Memory B cell (primary cell): ENCODE results near the gene PLEKHA4.
A peak's percentile ranks its signal among the peaks of the same experiment; 100 is the strongest.

Experiments used
- ATAC-seq: fragments of 150-1000 bp; cut with Tn5 transposase; 2 replicates; pipeline ENCODE4 v1.10.0; 2021; ENCODE audit warnings: low read depth, mild to moderate bottlenecking, moderate library complexity
- DNase-seq, 2 donors: peaks; one replicate each; pipeline ENCODE4 v3.0.0; 2022; ENCODE audit warnings: low spot score in 2 of 2
- H3K27ac Mint-ChIP-seq: one replicate; pipeline ENCODE4 v1.8.0; 2022; ENCODE audit warnings: mild to moderate bottlenecking, moderate library complexity, mixed read lengths
- H3K27me3 Mint-ChIP-seq: one replicate; pipeline ENCODE4 v1.8.0; 2022; ENCODE audit warnings: mixed read lengths
- H3K36me3 Mint-ChIP-seq: one replicate; pipeline ENCODE4 v1.8.0; 2022; ENCODE audit warnings: mild to moderate bottlenecking, mixed read lengths
- H3K4me1 Mint-ChIP-seq: one replicate; pipeline ENCODE4 v1.8.0; 2022; ENCODE audit warnings: mixed read lengths
- H3K4me3 Mint-ChIP-seq: one replicate; pipeline ENCODE4 v1.8.0; 2022; ENCODE audit warnings: mild to moderate bottlenecking, moderate library complexity, mixed read lengths
- H3K9me3 Mint-ChIP-seq: one replicate; pipeline ENCODE4 v1.8.0; 2022; ENCODE audit warnings: mixed read lengths

Gene PLEKHA4

GRCh38 chr19:48818234-48818820 is 50.1 kb downstream of the PLEKHA4 start:
- no peak overlapping the region for H3K4me3 Mint-ChIP-seq
- DNase-seq (no peak), ATAC-seq (no peak)
- H3K9me3 Mint-ChIP-seq, result no peaks in the 10 kb centered on the region
- H3K4me1 Mint-ChIP-seq, result peaks cover 3% of the 10 kb centered on the region
- H3K27me3 Mint-ChIP-seq, result no peaks in the 10 kb centered on the region
- no peak overlapping the region for H3K27ac Mint-ChIP-seq
- H3K36me3 Mint-ChIP-seq, result no peaks in the 10 kb centered on the region

- ATAC-seq (no peak), DNase-seq (no peak)
- Mint-ChIP-seq H3K4me3 (no peak overlapping the region), H3K27me3 (no peaks in the 10 kb centered on the region), H3K4me1 (peaks cover 3% of the 10 kb centered on the region), H3K9me3 (no peaks in the 10 kb centered on the region), H3K36me3 (no peaks in the 10 kb centered on the region), H3K27ac (peak overlapping the region; percentile 49)
Observed at GRCh38 chr19:48817585-48818124, 50.8 kb downstream of the PLEKHA4 start.

GRCh38 chr19:48815870-48816501 is 52.4 kb downstream of the PLEKHA4 start:
- peak overlapping the region; percentile 83 for H3K27ac Mint-ChIP-seq
- ATAC-seq (peak; percentile 49), DNase-seq (no peak)
- peaks cover 9% of the 10 kb centered on the region for H3K4me1 Mint-ChIP-seq
- no peak overlapping the region for H3K4me3 Mint-ChIP-seq
- H3K27me3 Mint-ChIP-seq, result no peaks in the 10 kb centered on the region
- H3K36me3 Mint-ChIP-seq, result no peaks in the 10 kb centered on the region
- no peaks in the 10 kb centered on the region for H3K9me3 Mint-ChIP-seq

- no peak for DNase-seq
Observed at GRCh38 chr19:48814895-48815294, 53.5 kb downstream of the PLEKHA4 start.

GRCh38 chr19:48813123-48813913 is 55.1 kb downstream of the PLEKHA4 start:
- H3K4me1 Mint-ChIP-seq, result peaks cover 24% of the 10 kb centered on the region
- DNase-seq, result no peak
- no peak for ATAC-seq
- no peaks in the 10 kb centered on the region for H3K9me3 Mint-ChIP-seq
- no peaks in the 10 kb centered on the region for H3K36me3 Mint-ChIP-seq
- H3K27me3 Mint-ChIP-seq, result no peaks in the 10 kb centered on the region
- H3K4me3 Mint-ChIP-seq, result no peak overlapping the region
- H3K27ac Mint-ChIP-seq, result no peak overlapping the region

More at GRCh38 chr19:48814895-48815294, 53.5 kb downstream of the PLEKHA4 start:
- Mint-ChIP-seq H3K9me3 (no peaks in the 10 kb centered on the region), H3K4me3 (no peak overlapping the region), H3K27ac (peak overlapping the region; percentile 6), H3K27me3 (no peaks in the 10 kb centered on the region), H3K4me1 (peaks cover 17% of the 10 kb centered on the region), H3K36me3 (no peaks in the 10 kb centered on the region)
- no peak for ATAC-seq

- no peaks in the 10 kb centered on the region for H3K36me3 Mint-ChIP-seq
- no peaks in the 10 kb centered on the region for H3K9me3 Mint-ChIP-seq
- DNase-seq (peak; percentile 61 to 62), ATAC-seq (peak; percentile 70)
- H3K4me3 Mint-ChIP-seq, result peak overlapping the region; percentile 85
- no peaks in the 10 kb centered on the region for H3K27me3 Mint-ChIP-seq
- H3K27ac Mint-ChIP-seq, result peak overlapping the region; percentile 72
- peaks cover 27% of the 10 kb centered on the region for H3K4me1 Mint-ChIP-seq
Observed at GRCh38 chr19:48812094-48812929, 56.1 kb downstream of the PLEKHA4 start.

GRCh38 chr19:48810151-48810550 is 58.3 kb downstream of the PLEKHA4 start:
- Mint-ChIP-seq H3K27ac (peak overlapping the region; percentile 93), H3K36me3 (no peaks in the 10 kb centered on the region), H3K4me3 (peak overlapping the region; percentile 91)

GRCh38 chr19:48807590-48808308 is 60.7 kb downstream of the PLEKHA4 start:
- Mint-ChIP-seq H3K36me3 (peaks cover 2% of the 10 kb centered on the region), H3K27ac (no peak overlapping the region), H3K4me3 (no peak overlapping the region), H3K9me3 (no peaks in the 10 kb centered on the region), H3K4me1 (peaks cover 28% of the 10 kb centered on the region), H3K27me3 (no peaks in the 10 kb centered on the region)
- ATAC-seq (no peak), DNase-seq (no peak)

More at GRCh38 chr19:48810151-48810550, 58.3 kb downstream of the PLEKHA4 start:
- no peak for ATAC-seq
- H3K27me3 Mint-ChIP-seq, result no peaks in the 10 kb centered on the region
- no peaks in the 10 kb centered on the region for H3K9me3 Mint-ChIP-seq
- no peak for DNase-seq
- H3K4me1 Mint-ChIP-seq, result peaks cover 28% of the 10 kb centered on the region

GRCh38 chr19:48806818-48807589 is 61.4 kb downstream of the PLEKHA4 start:
- ATAC-seq, result peak; percentile 46
- Mint-ChIP-seq H3K36me3 (peaks cover 2% of the 10 kb centered on the region), H3K4me3 (no peak overlapping the region), H3K9me3 (no peaks in the 10 kb centered on the region), H3K27ac (no peak overlapping the region), H3K4me1 (peaks cover 23% of the 10 kb centered on the region), H3K27me3 (no peaks in the 10 kb centered on the region)
- no peak for DNase-seq

- H3K4me3 Mint-ChIP-seq, result no peak overlapping the region
- ATAC-seq, result no peak
- H3K4me1 Mint-ChIP-seq, result peaks cover 23% of the 10 kb centered on the region
- H3K27me3 Mint-ChIP-seq, result no peaks in the 10 kb centered on the region
- peaks cover 2% of the 10 kb centered on the region for H3K36me3 Mint-ChIP-seq
- DNase-seq, result peak in 1 of 2 donors; percentile 44
- H3K9me3 Mint-ChIP-seq, result no peaks in the 10 kb centered on the region
- no peak overlapping the region for H3K27ac Mint-ChIP-seq
Observed at GRCh38 chr19:48806518-48806817, 61.9 kb downstream of the PLEKHA4 start.

GRCh38 chr19:48805452-48805851 is 63.0 kb downstream of the PLEKHA4 start:
- no peak for ATAC-seq

GRCh38 chr19:48804496-48804895 is 63.9 kb downstream of the PLEKHA4 start:
- no peak overlapping the region for H3K27ac Mint-ChIP-seq
- H3K4me3 Mint-ChIP-seq, result no peak overlapping the region
- no peak for ATAC-seq
- no peak for DNase-seq
- H3K4me1 Mint-ChIP-seq, result peaks cover 11% of the 10 kb centered on the region
- peaks cover 4% of the 10 kb centered on the region for H3K36me3 Mint-ChIP-seq
- H3K9me3 Mint-ChIP-seq, result no peaks in the 10 kb centered on the region
- no peaks in the 10 kb centered on the region for H3K27me3 Mint-ChIP-seq

More at GRCh38 chr19:48805452-48805851, 63.0 kb downstream of the PLEKHA4 start:
- H3K27me3 Mint-ChIP-seq, result no peaks in the 10 kb centered on the region
- no peaks in the 10 kb centered on the region for H3K9me3 Mint-ChIP-seq
- H3K4me3 Mint-ChIP-seq, result no peak overlapping the region
- no peak for DNase-seq
- peaks cover 2% of the 10 kb centered on the region for H3K36me3 Mint-ChIP-seq
- H3K4me1 Mint-ChIP-seq, result peaks cover 20% of the 10 kb centered on the region
- no peak overlapping the region for H3K27ac Mint-ChIP-seq
